GM18507 (cell line): ENCODE measurements around the gene FOXO1.
"Not testable (repeated sequence)": the region's sequence is repeated elsewhere in the genome, so short reads cannot be mapped to it uniquely, and the experiment has no call there.

Experiments
- DNase-seq: peaks from one replicate; pipeline ENCODE4 v3.0.0; 2011; ENCODE audit warnings: low read depth; ENCODE audit not compliant: insufficient read length; ENCODE audit errors: extremely low spot score
- FAIRE-seq: peaks from 2 replicates; lab custom pipeline; 2011; peaks lifted over from hg19 to GRCh38; lab: Jason Lieb, UNC

Gene FOXO1

DNA sequence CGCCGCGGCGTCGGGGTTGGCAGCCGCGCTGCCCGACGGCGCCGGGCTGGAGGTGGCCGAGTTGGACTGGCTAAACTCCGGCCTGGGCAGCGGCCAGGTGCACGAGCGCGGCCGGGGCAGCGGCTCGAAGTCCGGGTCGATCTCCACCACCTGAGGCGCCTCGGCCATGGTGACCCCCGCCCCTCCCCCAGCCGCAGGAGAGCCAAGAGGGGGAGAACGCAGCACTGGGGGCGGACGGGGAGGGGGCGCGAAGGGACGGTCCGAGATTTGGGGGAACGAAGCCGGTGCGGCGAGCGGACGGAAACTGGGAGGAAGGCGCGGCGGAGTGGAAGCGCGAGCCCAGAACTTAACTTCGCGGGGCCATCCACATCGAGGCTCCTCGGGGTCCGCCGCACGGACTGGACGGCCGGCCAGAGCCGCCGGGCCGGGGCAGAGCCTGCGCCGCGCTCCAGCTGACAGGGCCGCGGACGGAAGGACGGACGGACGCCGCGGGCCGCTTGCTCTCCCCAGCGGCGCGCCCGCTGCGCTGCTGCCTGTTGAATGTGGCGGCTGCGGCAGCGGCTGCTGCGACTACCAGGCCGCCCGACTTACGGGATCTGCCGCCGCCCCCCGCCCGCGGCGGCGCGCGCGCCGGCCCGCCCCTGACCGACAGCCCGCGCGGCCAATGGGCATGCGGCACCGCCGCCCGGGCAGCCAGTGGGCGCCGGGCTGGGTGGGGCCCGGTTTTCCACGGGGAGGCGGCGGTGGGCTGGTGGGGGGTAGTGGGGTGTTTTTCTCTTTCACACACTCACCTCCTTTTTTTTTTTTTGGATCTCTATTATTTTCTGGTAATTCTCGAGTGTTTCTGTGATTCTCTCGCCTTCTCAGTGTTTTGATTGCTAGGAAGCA, at the start of gene FOXO1:
TSS of gene FOXO1 (minus strand) at position 597 of the 888 bp plus-strand sequence. CDS start at position 168, 429 bp downstream.
- FAIRE-seq, result peak; percentile 53
- peak; percentile 97 for DNase-seq

DNA sequence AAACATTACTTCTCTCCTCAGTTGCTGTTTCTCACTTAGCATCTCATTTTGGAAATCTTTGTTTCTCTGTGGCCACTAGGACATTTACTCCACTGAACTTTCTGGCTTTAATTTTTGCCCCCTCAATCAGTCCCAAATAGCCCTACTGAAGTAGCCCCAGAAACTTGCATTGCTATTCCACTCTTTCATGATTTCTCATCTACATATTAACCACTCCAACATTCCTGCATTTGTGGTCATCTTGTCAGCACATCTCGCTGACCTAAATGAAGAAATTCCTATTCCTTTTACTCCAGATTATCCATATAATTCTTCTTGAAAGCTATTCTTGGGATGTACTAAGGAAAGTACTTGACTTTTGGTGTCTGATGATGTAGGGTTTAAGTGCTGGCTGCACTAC, 48.0 kb upstream of the FOXO1 start:
- not testable (repeated sequence) for FAIRE-seq, DNase-seq

DNA sequence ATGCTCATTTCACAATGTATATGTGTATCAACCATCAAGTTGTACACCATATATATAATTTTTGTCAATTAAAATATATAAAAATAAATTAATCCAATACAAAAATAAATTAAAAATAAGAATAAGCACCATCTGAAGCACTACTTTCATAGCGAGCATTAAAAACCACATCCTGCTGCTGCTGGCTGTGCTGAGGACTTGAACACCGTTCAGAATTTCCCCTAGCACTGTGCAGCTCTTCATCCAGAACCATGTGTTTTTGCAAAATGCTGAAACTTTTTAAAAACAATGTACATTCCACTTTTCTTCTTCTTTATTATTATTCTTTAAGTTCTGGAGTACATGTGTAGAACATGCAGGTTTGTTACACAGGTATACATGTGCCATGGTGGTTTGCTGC, 40.0 kb upstream of the FOXO1 start:
- FAIRE-seq, result peak; percentile 21
- no peak for DNase-seq

DNA sequence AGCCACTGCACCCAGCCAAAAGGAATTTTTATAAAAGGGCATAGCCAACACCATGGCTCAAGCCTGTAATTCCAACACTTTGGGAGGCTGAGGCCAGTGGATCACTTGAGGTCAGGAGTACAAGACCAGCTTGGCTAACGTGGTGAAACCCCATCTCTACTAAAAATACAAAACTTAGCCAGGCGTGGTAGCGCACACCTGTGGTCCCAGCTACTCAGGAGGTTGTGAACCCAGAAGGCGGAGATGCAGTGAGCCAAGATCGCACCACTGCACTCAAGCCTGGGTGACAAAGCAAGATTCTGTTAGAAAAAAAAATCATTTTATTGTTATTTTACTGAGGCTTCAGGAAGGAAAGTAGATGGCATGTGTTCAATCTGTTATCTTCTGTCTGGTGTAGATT, 31.3 kb upstream of the FOXO1 start:
- FAIRE-seq, result peak; percentile 85

DNA sequence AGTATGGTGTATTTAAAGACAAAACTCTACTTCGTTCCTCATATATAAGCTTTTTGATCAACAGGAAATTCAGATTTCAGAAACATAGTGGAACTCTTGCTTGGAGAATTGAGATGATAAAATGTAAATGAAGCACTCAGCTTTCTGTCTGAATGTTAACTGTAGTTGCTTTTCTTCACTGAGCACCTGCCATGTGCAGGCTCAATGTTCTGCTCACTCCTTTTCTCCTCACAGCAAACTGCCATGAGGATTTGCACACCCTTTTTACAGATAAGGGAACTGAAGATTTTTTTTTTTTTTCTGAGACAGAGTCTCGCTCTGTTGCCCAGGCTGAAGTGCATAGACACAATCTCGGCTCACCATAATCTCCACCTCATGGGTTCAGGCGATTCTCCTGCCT, 28.0 kb upstream of the FOXO1 start:
- FAIRE-seq, result no peak
- DNase-seq, result no peak

More for the DNA sequence above, 31.3 kb upstream of the FOXO1 start:
- DNase-seq, result no peak

DNA sequence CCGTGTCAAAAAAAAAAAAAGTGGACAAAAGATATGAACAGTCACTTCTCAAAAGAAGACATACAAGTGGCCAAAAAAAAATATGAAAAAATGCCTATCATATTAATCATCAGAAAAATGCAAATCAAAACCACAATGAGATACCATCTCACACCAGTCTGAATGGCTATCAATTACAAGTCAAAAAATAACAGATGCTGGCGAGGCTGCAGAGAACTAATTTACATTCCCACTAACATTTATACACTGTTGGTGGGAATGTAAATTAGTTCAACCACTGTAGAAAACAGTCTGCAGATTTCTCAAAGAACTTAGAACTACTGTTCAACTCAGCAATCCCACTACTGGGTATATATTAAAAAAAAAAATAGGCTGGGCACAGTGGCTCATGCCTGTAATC, 26.5 kb upstream of the FOXO1 start:
- FAIRE-seq (peak; percentile 21), DNase-seq (no peak)

DNA sequence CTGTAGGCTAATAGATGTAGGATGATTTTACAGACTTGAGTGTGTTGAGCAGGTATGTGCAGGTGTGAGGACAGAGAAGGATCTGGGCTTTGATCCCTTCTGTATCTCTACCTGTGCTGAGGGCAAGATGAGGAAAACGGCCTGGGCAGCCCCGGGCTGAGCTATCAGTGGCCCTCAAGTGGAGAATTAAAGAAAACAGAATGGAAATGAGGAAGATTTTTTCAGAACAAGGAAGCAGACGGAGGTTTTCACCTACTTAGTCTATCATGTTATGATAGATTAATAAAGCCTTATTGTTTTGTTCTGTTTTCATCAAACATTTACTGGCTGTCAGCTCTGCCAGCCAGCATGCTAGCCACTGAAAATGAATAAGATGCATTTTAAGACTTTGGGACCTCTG, 22.3 kb upstream of the FOXO1 start:
- no peak for FAIRE-seq
- no peak for DNase-seq

DNA sequence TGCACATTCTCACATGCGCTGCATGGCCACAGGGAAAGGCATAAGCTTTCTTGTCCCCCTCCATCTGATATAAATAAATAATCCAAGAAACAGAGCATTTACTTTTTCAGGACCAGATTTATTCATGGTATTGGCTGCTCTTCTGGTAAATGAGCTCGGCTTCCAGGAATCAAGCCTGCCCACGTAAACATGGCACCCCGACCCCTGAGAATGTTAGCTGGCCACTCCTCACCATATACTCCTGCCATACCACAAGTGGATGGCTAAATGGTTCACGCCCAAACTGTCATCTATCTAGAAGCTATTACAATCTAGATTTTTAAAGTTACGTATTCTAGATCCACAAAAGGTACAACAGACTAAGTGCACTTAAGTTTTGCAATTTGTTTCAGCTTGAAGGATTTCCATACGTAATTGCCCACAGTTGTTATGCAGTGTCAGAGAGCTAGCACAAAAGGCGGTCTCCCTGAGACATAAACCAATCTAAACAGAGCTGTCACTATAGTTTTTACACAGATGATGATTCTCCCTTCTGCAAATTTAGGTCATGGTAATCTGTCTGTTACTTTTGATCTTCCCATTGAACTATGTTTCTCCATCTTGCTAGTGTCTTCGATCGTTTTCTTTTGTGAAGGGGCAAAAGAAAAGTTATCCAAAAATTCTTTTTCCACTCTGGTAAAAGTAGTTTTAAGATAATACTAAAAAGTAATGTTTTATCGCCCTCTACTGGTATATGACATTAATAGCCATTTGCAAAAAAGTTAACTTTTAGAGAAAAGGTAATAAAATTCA, 16.2 kb upstream of the FOXO1 start:
- FAIRE-seq, result peak; percentile 24
- DNase-seq, result no peak

DNA sequence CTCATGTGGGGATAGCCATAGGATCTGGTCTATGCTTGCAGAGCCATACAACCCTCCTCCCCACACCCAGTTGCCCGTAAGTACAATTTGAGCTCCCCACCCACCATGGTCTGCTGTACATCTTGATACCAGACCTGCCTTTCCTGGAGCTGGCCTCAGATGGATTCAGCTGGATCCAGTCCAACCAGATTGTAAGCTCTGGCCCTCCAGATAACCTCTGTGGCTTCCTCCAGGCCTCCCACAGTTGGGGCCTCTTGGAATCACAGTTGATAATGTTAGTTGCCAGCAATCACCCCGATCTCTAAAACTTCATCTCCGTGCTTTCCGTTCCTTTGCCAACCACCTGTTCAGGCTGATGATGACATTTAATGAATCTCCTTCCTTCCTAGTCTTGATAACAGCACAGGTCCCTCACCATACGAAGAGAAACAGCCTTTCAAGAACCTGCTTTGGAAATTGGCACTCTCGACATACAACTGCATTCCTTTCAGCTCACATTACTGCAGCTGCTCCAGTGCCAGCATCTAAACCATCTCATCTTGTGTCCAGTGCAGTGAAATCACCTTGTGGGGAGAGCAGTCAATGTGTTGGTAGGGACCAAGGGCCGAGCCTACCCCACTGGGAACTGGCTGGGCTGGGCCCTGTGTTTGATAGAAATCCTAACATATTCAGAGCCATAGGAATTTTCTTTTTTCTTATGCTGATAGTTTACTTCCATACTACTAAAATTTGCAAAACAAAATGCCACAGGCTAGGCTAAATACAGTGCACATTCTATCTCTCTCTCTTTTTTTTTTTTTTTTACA, 15.1 kb upstream of the FOXO1 start:
- no peak for DNase-seq

DNA sequence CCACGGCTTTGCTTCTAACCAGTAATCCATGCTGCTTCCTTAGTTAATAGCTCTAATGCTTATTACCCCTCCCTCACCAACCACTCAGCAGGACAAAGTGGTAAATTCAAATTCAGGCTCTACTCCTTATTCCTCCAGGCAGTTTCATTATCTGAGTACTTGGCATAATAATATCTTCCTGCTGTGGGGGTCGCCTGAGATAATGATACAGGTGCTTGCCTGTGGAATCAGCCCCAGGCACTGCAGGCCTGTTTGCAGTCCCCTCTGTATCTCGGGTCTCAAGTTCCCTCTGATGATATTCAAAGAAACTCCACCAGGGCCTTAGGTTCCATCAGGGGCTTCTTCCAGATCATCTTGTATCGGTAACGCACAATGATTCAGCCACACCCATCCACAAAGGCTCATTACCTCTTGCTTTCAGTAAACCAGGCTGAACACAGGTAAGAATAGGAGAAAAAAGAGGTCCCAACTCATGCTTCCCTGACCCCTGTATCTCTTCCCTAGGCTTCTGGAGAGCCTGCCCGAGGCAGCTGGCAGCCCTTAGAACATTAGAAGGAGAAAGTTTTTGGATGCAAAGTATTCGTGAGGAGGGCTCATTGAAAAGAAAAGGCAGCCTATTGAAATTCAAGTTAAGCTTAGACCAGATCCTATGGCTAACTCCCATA, 14.3 kb upstream of the FOXO1 start:
- DNase-seq (no peak), FAIRE-seq (no peak)

More for the DNA sequence above, 15.1 kb upstream of the FOXO1 start:
- FAIRE-seq, result no peak

DNA sequence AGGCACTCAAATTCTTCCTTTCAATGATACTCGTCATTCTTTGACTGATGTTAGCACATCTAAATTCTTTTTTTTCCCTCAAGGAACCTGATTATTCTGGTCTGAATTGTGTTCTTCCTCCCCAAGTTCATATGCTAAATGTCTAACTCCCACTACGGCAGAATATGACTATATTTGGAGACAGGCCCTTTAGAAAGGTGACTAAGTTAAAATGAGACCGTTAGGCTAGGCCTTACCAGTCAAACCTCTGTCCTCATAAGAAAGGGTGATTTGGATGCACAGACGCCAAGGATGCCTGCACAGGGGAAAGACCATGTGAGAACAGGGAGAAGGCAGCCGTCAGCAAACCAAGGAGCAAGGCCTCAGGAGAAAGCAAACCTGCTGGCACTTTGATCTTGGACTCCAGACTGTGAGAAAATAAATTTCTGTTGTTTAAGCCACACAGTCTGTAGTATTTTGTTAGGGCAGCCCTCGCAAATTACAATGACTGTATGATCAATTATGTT, 13.1 kb upstream of the FOXO1 start:
- FAIRE-seq (no peak), DNase-seq (no peak)

DNA sequence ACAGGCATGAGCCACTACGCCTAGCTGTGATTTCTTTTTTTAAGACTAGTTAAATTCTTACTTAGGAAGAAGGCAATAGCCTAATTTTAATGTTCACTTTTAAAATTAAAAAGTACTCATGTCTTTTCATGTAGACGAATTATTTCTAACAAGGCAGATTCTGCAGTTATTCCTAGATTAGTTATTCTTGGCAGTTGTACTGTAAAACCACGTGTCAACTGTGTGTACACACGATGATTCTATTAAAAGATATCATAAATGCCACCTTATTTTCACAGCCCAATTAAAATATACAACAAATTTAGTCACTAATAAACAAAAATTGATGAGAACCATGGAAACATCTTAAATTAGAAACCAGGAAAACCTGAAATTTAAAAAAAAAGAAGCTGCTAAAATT, 10.6 kb upstream of the FOXO1 start:
- DNase-seq (no peak), FAIRE-seq (no peak)

DNA sequence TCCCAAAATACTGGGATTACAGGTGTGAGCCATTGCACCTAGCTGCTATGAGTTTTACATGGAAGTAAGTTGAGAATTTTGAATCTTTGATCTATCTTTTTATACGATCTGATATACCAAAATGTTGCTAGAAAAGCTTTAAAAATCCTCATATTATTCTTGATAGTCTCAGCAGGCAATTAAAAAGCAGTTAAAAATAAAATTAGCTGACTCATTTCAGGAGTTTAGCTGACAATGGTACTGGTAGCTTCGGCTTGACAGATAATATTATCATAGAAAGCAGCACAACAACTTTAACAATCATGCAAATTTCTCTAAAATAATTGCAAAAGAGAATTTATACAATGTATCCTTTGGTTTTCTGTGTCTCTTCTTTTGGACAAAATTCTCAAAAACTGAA, 9.6 kb upstream of the FOXO1 start:
- no peak for FAIRE-seq
- no peak for DNase-seq

DNA sequence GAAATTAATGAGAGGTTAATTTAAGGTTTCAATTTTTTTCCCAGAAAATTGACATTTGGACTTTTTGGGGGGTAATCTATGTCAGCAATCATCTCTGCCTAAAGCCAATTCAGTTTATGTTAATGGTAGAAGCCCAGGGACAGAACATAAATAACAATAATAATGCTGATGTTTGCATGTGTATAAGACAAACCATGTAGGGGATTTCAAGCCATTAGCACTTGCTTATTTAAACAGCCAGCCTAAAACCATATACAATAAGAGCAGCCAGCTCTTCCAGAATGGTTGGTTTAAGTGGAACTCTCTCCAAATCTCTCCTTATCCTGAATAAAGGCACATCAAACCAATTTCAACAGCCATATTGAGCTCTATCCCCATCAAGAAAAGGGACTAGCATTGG, 7.0 kb upstream of the FOXO1 start:
- DNase-seq, result no peak
- no peak for FAIRE-seq

DNA sequence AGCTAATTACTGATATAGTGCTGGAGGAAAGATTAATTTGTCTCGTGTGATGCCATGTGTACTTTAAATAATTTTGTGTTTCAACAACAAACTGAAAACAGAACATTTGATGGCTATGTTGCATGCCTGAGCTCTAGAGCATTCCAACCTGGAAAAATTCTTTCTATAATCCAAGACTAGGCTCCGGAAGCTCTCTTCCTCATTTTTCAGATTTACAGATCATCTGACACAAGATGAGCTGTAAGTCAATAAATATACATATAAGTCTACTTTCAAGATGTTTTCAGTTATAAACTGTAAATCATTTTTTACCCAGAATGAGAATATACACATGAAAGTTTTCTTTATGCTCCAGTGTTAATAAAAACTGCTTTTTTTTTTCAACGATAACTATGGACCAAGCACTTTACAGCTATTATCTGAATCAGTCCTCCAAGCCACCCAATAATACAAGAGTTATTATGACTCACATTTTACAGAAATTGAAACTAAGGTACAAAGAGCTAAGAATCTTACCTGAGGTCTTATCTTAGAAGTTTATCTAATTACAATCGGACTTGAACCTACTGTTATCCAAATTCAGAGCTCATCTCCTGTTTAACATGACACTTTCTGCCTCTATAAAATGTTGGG, 6.4 kb upstream of the FOXO1 start:
- no peak for FAIRE-seq
- no peak for DNase-seq

DNA sequence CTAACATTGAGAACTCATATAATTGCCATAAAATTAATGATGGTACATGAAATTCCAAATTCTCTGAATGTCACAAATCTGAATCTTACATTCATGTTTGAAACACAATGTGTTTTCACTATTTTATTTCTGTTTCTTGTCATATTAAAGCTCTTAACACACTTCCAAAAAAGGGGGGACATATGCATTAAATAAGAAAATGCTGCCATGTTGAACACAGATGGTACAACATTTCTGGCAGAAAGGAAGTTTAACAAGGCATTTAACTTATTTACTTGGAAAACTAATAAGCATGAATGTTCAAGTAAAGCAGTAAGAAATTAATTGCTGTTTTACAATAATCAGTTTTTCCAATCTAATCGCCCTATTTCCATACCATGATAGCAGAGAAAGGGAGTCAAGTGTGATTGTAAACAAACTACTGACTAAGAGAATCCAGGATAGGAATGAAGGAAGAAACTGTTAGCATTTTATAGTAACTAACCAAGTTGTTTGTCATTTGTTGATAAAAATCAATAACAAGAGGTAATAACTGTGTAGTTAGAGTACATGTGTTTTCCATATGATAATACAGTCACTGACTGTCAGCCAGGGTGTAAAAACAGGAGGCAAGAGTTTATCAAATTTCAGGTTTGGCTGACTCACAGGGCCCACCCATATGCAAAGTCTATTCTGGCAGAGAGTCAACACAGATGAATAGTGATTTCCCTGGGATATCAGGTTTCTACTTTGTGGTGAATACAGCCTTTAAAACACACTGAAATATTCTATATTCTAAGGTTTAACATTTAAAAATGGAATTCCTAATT, 5.7 kb upstream of the FOXO1 start:
- DNase-seq, result no peak
- FAIRE-seq, result peak; percentile 44

DNA sequence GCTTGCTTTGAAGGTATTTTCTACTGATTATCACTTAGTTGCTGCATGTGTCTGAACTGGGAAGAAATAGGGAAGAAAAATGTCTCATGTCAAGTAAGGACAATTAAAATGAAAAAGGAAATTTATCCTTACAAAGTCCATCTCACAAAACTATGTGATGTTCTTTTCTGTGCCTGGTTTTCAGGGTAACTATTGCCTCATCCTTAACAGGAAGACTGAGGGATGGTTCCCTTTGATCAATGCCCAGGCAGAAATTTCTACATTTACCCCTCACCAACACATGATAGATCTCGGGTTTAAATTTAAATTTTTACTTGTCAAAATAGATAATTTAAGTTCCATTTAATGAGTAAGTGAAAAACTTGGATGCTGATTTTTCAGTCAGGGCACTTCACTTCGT, 3.9 kb upstream of the FOXO1 start:
- no peak for DNase-seq
- FAIRE-seq, result no peak

DNA sequence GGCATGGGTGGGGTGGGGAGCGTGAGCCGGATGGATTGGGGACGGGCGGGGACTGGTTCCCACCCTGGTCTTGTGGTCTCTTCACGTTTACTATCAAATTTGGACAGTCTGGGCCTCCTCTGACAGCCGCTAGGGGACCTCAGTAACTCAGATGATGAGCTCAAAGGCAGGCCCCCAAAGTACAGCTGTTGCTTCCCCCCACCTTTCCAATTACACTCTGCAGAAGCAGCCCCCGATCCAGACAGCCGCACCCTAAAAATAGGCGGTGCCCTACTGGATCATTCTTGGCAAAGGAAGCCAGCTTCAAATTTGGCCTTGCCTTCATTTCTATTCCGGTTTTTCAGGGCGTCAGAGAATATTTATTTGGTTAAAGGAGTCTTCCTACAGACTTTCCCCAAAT, 1.9 kb upstream of the FOXO1 start:
- FAIRE-seq, result peak; percentile 71
- no peak for DNase-seq
